Calu3 (cell line): ENCODE data around the gene TMED1. TPM values are rescaled to one million over a fixed set of nuclear protein-coding genes. Genes with fewer than 3 reads are reported as not detected.

Experiments
- BruUV-seq: library from RNA; stranded (reverse); fragments of 400-500 nt; replicated peaks from 2 replicates; lab custom pipeline; 2021; lab: Mats Ljungman, UMichigan
- CTCF ChIA-PET: fragments of 300-600 bp; sonication (Branson Sonifier 250); formaldehyde crosslinking; loops from one replicate; lab custom pipeline; 2022; ENCODE audit warnings: antibody characterized with exemption; lab: Charles Lee
- DNase-seq: peaks from one replicate; pipeline ENCODE4 v3.0.0; 2022
- H3K27ac Mint-ChIP-seq: one replicate; pipeline ENCODE4 v1.8.0; 2022; ENCODE audit warnings: mixed read lengths; ENCODE audit not compliant: unreplicated experiment
- H3K27me3 Mint-ChIP-seq: one replicate; pipeline ENCODE4 v1.8.0; 2022; ENCODE audit warnings: mixed read lengths; ENCODE audit not compliant: unreplicated experiment
- H3K36me3 Mint-ChIP-seq: one replicate; pipeline ENCODE4 v1.8.0; 2022; ENCODE audit warnings: mild to moderate bottlenecking, moderate library complexity, mixed read lengths; ENCODE audit not compliant: insufficient read depth, unreplicated experiment
- H3K4me1 Mint-ChIP-seq: one replicate; pipeline ENCODE4 v1.8.0; 2022; ENCODE audit warnings: mild to moderate bottlenecking, low read depth, mixed read lengths; ENCODE audit not compliant: unreplicated experiment
- H3K4me3 Mint-ChIP-seq: one replicate; pipeline ENCODE4 v1.8.0; 2022; ENCODE audit warnings: mild to moderate bottlenecking, low read depth, moderate library complexity, mixed read lengths; ENCODE audit not compliant: unreplicated experiment
- H3K9me3 Mint-ChIP-seq: one replicate; pipeline ENCODE4 v1.8.0; 2022; ENCODE audit warnings: low read depth, mixed read lengths; ENCODE audit not compliant: unreplicated experiment
- intact Hi-C: fragments of 100-400 bp; cut with micrococcal nuclease; formaldehyde crosslinking; loops from one replicate; pipeline ENCODE4 v1.10.0; 2022; ENCODE audit not compliant: unreplicated experiment
- total RNA-seq: library from RNA; stranded (reverse); gene quantifications from 2 replicates; pipeline ENCODE4 v1.2.3, GENCODE V29; 2022
- TF ChIP-seq, protein P1 (sequence below): fragments of 200-600 bp; IDR thresholded peaks from one replicate; pipeline ENCODE4 v1.8.0; 2022; ENCODE audit warnings: antibody characterized with exemption; ENCODE audit not compliant: unreplicated experiment

Gene TMED1
- total RNA-seq, 1 experiment from 2014 or later = 20.7 TPM

DNA sequence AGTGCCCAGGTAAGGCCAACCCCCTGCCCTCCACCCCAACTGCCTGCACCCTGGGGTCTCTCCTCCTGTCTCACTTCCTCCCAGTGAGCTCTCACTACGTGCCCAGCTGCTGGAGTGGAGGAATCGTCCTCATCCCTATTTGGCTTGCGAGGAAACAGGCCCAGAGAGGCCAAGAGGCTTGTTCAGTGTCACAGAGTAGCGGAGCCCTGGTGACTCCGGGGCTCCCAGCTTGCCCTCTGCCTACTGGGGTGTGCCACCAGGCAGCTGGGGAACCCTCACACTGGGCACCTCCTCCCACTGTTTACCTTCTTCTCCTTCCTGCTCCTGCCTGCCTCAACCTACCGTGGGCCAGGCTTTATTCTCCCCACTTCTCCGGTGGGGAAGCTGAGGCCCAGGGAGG, 5.6 kb downstream of the TMED1 start:
- no peak overlapping the region for H3K4me3 Mint-ChIP-seq
- CTCF ChIA-PET = interaction anchor here (0.6 kb wide), 1 partner anchor 84 kb away, joined by 3 read pairs; no protein-coding TSS in a partner anchor
- no TSS peak for BruUV-seq
- no peak overlapping the region for H3K27ac Mint-ChIP-seq
- TF ChIP-seq, protein P1, sequence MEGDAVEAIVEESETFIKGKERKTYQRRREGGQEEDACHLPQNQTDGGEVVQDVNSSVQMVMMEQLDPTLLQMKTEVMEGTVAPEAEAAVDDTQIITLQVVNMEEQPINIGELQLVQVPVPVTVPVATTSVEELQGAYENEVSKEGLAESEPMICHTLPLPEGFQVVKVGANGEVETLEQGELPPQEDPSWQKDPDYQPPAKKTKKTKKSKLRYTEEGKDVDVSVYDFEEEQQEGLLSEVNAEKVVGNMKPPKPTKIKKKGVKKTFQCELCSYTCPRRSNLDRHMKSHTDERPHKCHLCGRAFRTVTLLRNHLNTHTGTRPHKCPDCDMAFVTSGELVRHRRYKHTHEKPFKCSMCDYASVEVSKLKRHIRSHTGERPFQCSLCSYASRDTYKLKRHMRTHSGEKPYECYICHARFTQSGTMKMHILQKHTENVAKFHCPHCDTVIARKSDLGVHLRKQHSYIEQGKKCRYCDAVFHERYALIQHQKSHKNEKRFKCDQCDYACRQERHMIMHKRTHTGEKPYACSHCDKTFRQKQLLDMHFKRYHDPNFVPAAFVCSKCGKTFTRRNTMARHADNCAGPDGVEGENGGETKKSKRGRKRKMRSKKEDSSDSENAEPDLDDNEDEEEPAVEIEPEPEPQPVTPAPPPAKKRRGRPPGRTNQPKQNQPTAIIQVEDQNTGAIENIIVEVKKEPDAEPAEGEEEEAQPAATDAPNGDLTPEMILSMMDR = no peak
- DNase-seq = no peak
- H3K9me3 Mint-ChIP-seq = no peaks in the 10 kb centered on the region
- peaks cover 58% of the 10 kb centered on the region for H3K36me3 Mint-ChIP-seq
- H3K4me1 Mint-ChIP-seq = no peaks in the 10 kb centered on the region
- intact Hi-C loops = no loop called here
- no peaks in the 10 kb centered on the region for H3K27me3 Mint-ChIP-seq

DNA sequence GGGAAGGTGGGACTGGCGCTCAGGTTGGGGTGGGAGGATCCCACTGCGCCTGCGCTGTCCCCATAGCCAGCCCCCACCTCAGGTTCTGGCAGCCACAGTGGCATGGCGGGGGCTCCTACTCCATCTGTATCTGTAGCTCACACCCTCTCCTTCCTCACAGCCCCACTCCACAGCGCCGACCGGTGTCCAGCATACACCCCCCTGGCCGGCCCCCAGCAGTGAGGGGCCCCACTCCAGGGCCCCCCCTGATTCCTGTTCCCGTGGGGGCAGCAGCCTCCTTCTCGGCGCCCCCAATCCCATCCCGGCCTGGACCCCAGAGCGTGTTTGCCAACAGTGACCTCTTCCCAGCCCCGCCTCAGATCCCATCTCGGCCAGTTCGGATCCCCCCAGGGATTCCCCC, 6.0 kb downstream of the TMED1 start:
- intact Hi-C loops = no loop called here
- no peaks in the 10 kb centered on the region for H3K9me3 Mint-ChIP-seq
- no peak for DNase-seq
- TF ChIP-seq, protein P1 = no peak
- CTCF ChIA-PET = interaction anchor here (0.6 to 1.0 kb wide), 2 partner anchors 84 to 112 kb away, joined by 3 read pairs; partner anchors contain the start of gene DNM2
- H3K36me3 Mint-ChIP-seq = peaks cover 58% of the 10 kb centered on the region
- H3K27ac Mint-ChIP-seq = no peak overlapping the region
- no peak overlapping the region for H3K4me3 Mint-ChIP-seq
- no TSS peak for BruUV-seq
- no peaks in the 10 kb centered on the region for H3K27me3 Mint-ChIP-seq
- H3K4me1 Mint-ChIP-seq = no peaks in the 10 kb centered on the region

DNA sequence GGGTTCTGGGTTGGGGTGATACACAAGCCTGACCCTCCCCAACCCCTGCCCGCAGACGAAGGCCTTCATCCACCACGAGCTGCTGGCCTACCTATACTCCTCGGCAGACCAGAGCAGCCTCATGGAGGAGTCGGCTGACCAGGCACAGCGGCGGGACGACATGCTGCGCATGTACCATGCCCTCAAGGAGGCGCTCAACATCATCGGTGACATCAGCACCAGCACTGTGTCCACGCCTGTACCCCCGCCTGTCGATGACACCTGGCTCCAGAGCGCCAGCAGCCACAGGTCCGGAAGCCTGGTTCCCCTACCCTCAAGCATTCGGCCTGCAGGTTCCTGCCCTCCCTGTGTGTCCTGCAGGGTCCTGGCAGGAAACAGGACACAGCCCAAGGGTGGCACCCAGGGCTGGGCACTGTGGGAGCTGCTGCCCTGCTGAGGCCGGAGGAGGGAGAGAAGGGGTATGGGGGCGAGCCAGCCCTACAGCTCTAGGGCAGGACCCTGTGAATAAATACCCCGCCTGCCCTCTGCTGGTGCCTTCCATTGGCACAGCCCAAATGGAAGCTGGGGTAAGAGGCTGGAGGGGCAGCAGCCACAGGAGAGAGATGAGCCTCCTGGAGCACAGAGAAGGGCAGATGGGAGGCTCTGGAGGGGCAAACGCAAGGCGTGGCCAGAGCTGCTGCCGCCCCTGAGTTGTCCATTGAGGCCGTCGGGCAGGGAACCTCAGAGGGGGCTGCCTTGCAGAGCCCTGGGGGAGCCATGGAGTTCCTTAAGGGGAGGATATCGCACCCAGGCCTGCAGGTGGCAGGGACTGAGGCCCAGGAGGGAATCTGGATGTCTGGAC, 6.8 kb downstream of the TMED1 start:
- intact Hi-C loops = no loop called here
- CTCF ChIA-PET = interaction anchor here (0.5 to 1.0 kb wide), 2 partner anchors 72 to 112 kb away, joined by 3 read pairs; partner anchors contain the start of gene DNM2
- TF ChIP-seq, protein P1 = no peak
- H3K27ac Mint-ChIP-seq = no peak overlapping the region
- no peaks in the 10 kb centered on the region for H3K27me3 Mint-ChIP-seq
- peaks cover 56% of the 10 kb centered on the region for H3K36me3 Mint-ChIP-seq
- H3K9me3 Mint-ChIP-seq = no peaks in the 10 kb centered on the region
- no peak for DNase-seq
- no TSS peak for BruUV-seq
- H3K4me1 Mint-ChIP-seq = no peaks in the 10 kb centered on the region
- H3K4me3 Mint-ChIP-seq = no peak overlapping the region

DNA sequence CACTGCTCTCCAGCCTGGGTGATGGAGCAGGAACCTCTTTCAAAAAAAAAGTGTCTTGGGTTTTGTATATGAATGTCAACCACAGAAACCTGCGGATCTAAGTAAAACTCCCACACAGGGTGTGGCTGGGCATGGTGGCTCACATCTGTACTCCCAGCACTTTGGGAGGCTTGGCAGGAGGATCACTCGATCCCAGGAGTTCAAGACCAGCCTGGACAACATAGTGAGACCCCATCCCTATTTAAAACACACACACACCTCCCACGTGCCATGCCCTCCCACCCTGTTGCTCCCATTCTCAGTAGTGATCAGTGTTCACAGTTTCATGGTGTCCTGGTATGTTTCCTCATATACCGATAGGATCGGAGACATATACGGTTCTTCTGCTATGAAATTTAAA, 9.2 kb downstream of the TMED1 start:
- Mint-ChIP-seq H3K4me1 (no peaks in the 10 kb centered on the region), H3K36me3 (peaks cover 52% of the 10 kb centered on the region), H3K4me3 (no peak overlapping the region), H3K27ac (no peak overlapping the region), H3K27me3 (no peaks in the 10 kb centered on the region), H3K9me3 (no peaks in the 10 kb centered on the region)
- DNase-seq = no peak
- TF ChIP-seq, protein P1 = no peak
- intact Hi-C loops = no loop called here
- CTCF ChIA-PET = no interaction called here
- no TSS peak for BruUV-seq
